H9 (cell line): ENCODE data around the gene CACNA1D. TPM values are rescaled to one million over a fixed set of nuclear protein-coding genes. Genes with fewer than 3 reads are reported as not detected.

Experiments
- DNase-seq: peaks from one replicate; pipeline ENCODE4 v3.0.0-alpha.2; 2017
- H2AFZ ChIP-seq: one replicate; pipeline ENCODE4 v1.6.1; 2013; ENCODE audit warnings: mild to moderate bottlenecking, low read length, control low read depth, moderate library complexity
- H2AK5ac ChIP-seq: 2 replicates; pipeline ENCODE4 v1.6.1; 2013; ENCODE audit warnings: low read length, control low read depth, mixed read lengths; ENCODE audit not compliant: insufficient read length
- H2BK120ac ChIP-seq: one replicate; pipeline ENCODE4 v1.6.1; 2013; ENCODE audit warnings: low read depth, mild to moderate bottlenecking, low read length, control low read depth, inconsistent platforms; ENCODE audit not compliant: poor library complexity, severe bottlenecking
- H2BK12ac ChIP-seq: 2 replicates; pipeline ENCODE4 v1.6.1; 2013; ENCODE audit warnings: low read length, control low read depth, mixed read lengths, low read depth; ENCODE audit not compliant: insufficient read length
- H2BK15ac ChIP-seq: 2 replicates; pipeline ENCODE4 v1.6.1; 2013; ENCODE audit warnings: low read depth, low read length, control low read depth
- H2BK20ac ChIP-seq: one replicate; pipeline ENCODE4 v1.6.1; 2013; ENCODE audit warnings: low read depth, mild to moderate bottlenecking, low read length, control low read depth, inconsistent platforms; ENCODE audit not compliant: poor library complexity, severe bottlenecking
- H2BK5ac ChIP-seq: 2 replicates; pipeline ENCODE4 v1.6.1; 2013; ENCODE audit warnings: low read length, control low read depth, mixed read lengths; ENCODE audit not compliant: insufficient read length
- H3K14ac ChIP-seq: 2 replicates; pipeline ENCODE4 v1.6.1; 2013; ENCODE audit warnings: low read length, control low read depth; ENCODE audit not compliant: insufficient read depth
- H3K18ac ChIP-seq: 2 replicates; pipeline ENCODE4 v1.6.1; 2013; ENCODE audit warnings: low read depth, mild to moderate bottlenecking, mixed read lengths, low read length, control low read depth; ENCODE audit not compliant: insufficient read length
- H3K23ac ChIP-seq: 2 replicates; pipeline ENCODE4 v1.6.1; 2013; ENCODE audit warnings: low read length, control low read depth, mixed read lengths, low read depth; ENCODE audit not compliant: insufficient read length
- H3K23me2 ChIP-seq: 2 replicates; pipeline ENCODE4 v1.6.1; 2013; ENCODE audit warnings: low read depth, mild to moderate bottlenecking, mixed read lengths, low read length, control low read depth; ENCODE audit not compliant: insufficient read length, poor library complexity, severe bottlenecking
- H3K27ac ChIP-seq: 2 replicates; pipeline ENCODE4 v1.5.1; 2013; ENCODE audit warnings: low read length, control low read depth, mixed read lengths, low read depth; ENCODE audit not compliant: insufficient read length
- H3K27me3 ChIP-seq: 2 replicates; pipeline ENCODE4 v1.6.1; 2013; ENCODE audit warnings: low read length, control low read depth, inconsistent platforms; ENCODE audit not compliant: insufficient read depth
- H3K4ac ChIP-seq: 2 replicates; pipeline ENCODE4 v1.6.1; 2013; ENCODE audit warnings: low read depth, mild to moderate bottlenecking, control low read depth, inconsistent platforms, low read length, moderate library complexity
- H3K4me1 ChIP-seq: 2 replicates; pipeline ENCODE4 v1.6.1; 2013; ENCODE audit warnings: low read length, control low read depth, inconsistent platforms; ENCODE audit not compliant: insufficient read depth
- H3K4me2 ChIP-seq: 2 replicates; pipeline ENCODE4 v1.6.1; 2013; ENCODE audit warnings: low read length, control low read depth, mixed read lengths; ENCODE audit not compliant: insufficient read length, insufficient read depth
- H3K56ac ChIP-seq: 2 replicates; pipeline ENCODE4 v1.6.1; 2013; ENCODE audit warnings: low read depth, mild to moderate bottlenecking, mixed read lengths, low read length, control low read depth; ENCODE audit not compliant: insufficient read length
- H3K79me1 ChIP-seq: 2 replicates; pipeline ENCODE4 v1.6.1; 2013; ENCODE audit warnings: low read depth, mild to moderate bottlenecking, moderate library complexity, low read length, control low read depth, inconsistent platforms; ENCODE audit not compliant: insufficient read depth, poor library complexity, severe bottlenecking
- H3K79me2 ChIP-seq: 2 replicates; pipeline ENCODE4 v1.6.1; 2013; ENCODE audit warnings: low read length, control low read depth, inconsistent platforms; ENCODE audit not compliant: insufficient read depth
- H3K9ac ChIP-seq: 2 replicates; pipeline ENCODE4 v1.6.1; 2013; ENCODE audit warnings: low read length, control low read depth, mixed read lengths; ENCODE audit not compliant: insufficient read length; ENCODE audit errors: extremely low read depth
- H3K9me3 ChIP-seq: one replicate; pipeline ENCODE4 v1.6.1; 2013; ENCODE audit warnings: low read depth, low read length, inconsistent platforms; ENCODE audit not compliant: control insufficient read depth
- H3T11ph ChIP-seq: one replicate; pipeline ENCODE4 v1.6.1; 2013; ENCODE audit warnings: mild to moderate bottlenecking, low read length, control low read depth, inconsistent platforms
- H4K20me1 ChIP-seq: one replicate; pipeline ENCODE4 v1.6.1; 2013; ENCODE audit not compliant: control insufficient read depth, insufficient read length, insufficient read depth
- H4K5ac ChIP-seq: 2 replicates; pipeline ENCODE4 v1.6.1; 2013; ENCODE audit warnings: low read depth, mild to moderate bottlenecking, mixed read lengths, low read length, control low read depth; ENCODE audit not compliant: insufficient read length
- H4K8ac ChIP-seq: replicated peaks from 2 replicates; pipeline ENCODE4 v1.6.1; 2013; ENCODE audit warnings: low read length, control low read depth, mixed read lengths, low read depth; ENCODE audit not compliant: insufficient read length
- H4K91ac ChIP-seq: 2 replicates; pipeline ENCODE4 v1.6.1; 2013; ENCODE audit warnings: low read depth, mild to moderate bottlenecking, moderate library complexity, mixed read lengths, low read length, control low read depth; ENCODE audit not compliant: insufficient read length
- H3K27ac Mint-ChIP-seq, 3 experiments: 2 replicates in 2 of 3; 3 replicates in 1 of 3; pipeline ENCODE4 v1.8.0; 2020 to 2021; ENCODE audit warnings: mixed read lengths in 3 of 3, mild to moderate bottlenecking in 1 of 3, moderate library complexity in 1 of 3
- H3K27me3 Mint-ChIP-seq: 2 replicates; pipeline ENCODE4 v1.8.0; 2021; ENCODE audit warnings: low read depth, mild to moderate bottlenecking, moderate library complexity, mixed read lengths
- H3K36me3 Mint-ChIP-seq, 3 experiments: 2 replicates in 2 of 3; 3 replicates in 1 of 3; pipeline ENCODE4 v1.8.0; 2020 to 2021; ENCODE audit warnings: low read depth in 3 of 3, mixed read lengths in 3 of 3; ENCODE audit not compliant: insufficient read depth in 1 of 3
- H3K4me1 Mint-ChIP-seq, 2 experiments: 2 replicates each; pipeline ENCODE4 v1.8.0; 2020; ENCODE audit warnings: mixed read lengths in 2 of 2
- H3K4me3 Mint-ChIP-seq, 2 experiments: 2 replicates in 1 of 2; 3 replicates in 1 of 2; pipeline ENCODE4 v1.8.0; 2020 to 2021; ENCODE audit warnings: mild to moderate bottlenecking in 2 of 2, mixed read lengths in 2 of 2, moderate library complexity in 1 of 2
- H3K9me3 Mint-ChIP-seq, 2 experiments: 2 replicates in 1 of 2; 3 replicates in 1 of 2; pipeline ENCODE4 v1.8.0; 2020; ENCODE audit warnings: mild to moderate bottlenecking in 2 of 2, mixed read lengths in 2 of 2, moderate library complexity in 1 of 2
- CTCF ChIP-seq: fragments of 200-600 bp; sonication (generic); conservative IDR thresholded peaks from 3 replicates; pipeline ENCODE4 v1.8.0; 2021; ENCODE audit warnings: antibody characterized with exemption, mild to moderate bottlenecking
- WGBS: extraction: QIAGEN DNeasy Blood & Tissue Kit; methylation state at CpG from one replicate; pipeline ENCODE4 v1.1.7; 2013; ENCODE audit warnings: missing lambda C conversion rate, low lambda C conversion rate, mixed read lengths; ENCODE audit not compliant: insufficient read length; ENCODE audit errors: extremely low coverage; 5-methylcytosine and 5-hydroxymethylcytosine counted together
- total RNA-seq: library from RNA; stranded (reverse); gene quantifications from 2 replicates; pipeline ENCODE4 v1.2.1, GENCODE V29; 2021

The CACNA1D gene
- total RNA-seq, 1 experiment from 2014 or later: 3.5 TPM

DNA sequence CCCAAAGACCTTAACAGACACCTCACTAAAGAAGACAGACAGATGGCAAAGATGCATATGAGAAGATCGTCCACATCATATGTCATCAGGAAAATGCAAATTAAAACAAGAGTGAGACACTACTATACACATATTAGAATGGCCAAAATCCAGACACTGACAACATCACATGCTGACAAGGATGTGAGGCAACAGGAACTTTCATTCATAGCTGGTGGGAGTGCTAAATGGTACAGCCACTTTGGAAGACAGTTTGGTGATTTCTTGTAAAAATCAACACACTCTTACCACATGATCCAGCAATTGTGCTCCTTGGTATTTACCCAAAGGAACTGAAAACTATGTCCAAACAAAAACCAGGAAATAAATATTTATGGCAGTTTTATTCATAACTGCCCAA is 334.2 kb downstream of the CACNA1D start:
- no peaks in the 10 kb centered on the region for H3K9me3 ChIP-seq
- no peaks in the 10 kb centered on the region for H3K9me3 Mint-ChIP-seq

More for the DNA sequence above, 334.2 kb downstream of the CACNA1D start:
- no peak overlapping the region for H4K8ac ChIP-seq
- no peak overlapping the region for H2BK12ac ChIP-seq
- DNase-seq: no peak
- H3K79me1 ChIP-seq: no peaks in the 10 kb centered on the region
- H3K27me3 Mint-ChIP-seq: no peaks in the 10 kb centered on the region
- H2BK20ac ChIP-seq: no peak overlapping the region
- no peak overlapping the region for H3K23ac ChIP-seq
- H2BK5ac ChIP-seq: no peak overlapping the region
- H3K56ac ChIP-seq: no peak overlapping the region
- H3K27me3 ChIP-seq: no peaks in the 10 kb centered on the region
- no peak overlapping the region for H3K4me3 Mint-ChIP-seq
- no peak overlapping the region for H3K4ac ChIP-seq
- no peak overlapping the region for H3K4me2 ChIP-seq
- no peak overlapping the region for H2AK5ac ChIP-seq
- TF ChIP-seq CTCF: no peak
- H4K91ac ChIP-seq: no peak overlapping the region
- no peaks in the 10 kb centered on the region for H4K20me1 ChIP-seq
- no peak overlapping the region for H2AFZ ChIP-seq
- H3K18ac ChIP-seq: no peak overlapping the region
- no peak overlapping the region for H3K27ac Mint-ChIP-seq
- no peak overlapping the region for H3K27ac ChIP-seq
- no peaks in the 10 kb centered on the region for H3K4me1 ChIP-seq
- peaks cover 4 to 10% of the 10 kb centered on the region in 2 experiments; a peak in 3 of 4 replicates for H3K4me1 Mint-ChIP-seq
- no peak overlapping the region for H2BK15ac ChIP-seq
- H4K5ac ChIP-seq: no peak overlapping the region
- H3K14ac ChIP-seq: no peak overlapping the region
- H3K9ac ChIP-seq: no peak overlapping the region
- H2BK120ac ChIP-seq: no peak overlapping the region
- peaks cover 0 to 8% (median 0%) of the 10 kb centered on the region in 3 experiments; a peak in 6 of 7 replicates for H3K36me3 Mint-ChIP-seq
- no CpG with 5 or more reads among the region's 1 CpG for WGBS
- no peak overlapping the region for H3T11ph ChIP-seq
- H3K23me2 ChIP-seq: no peaks in the 10 kb centered on the region
- H3K79me2 ChIP-seq: no peaks in the 10 kb centered on the region
